GM23338 (cell line): ENCODE data around the gene EDIL3. TPM values are rescaled to one million over a fixed set of nuclear protein-coding genes. Genes with fewer than 3 reads are reported as not detected.
A peak's percentile ranks its signal among the peaks of the same experiment; 100 is the strongest.

Experiments
- ATAC-seq: fragments of 200-7000 bp; cut with Tn5 transposase; 3 replicates; pipeline ENCODE4 v1.9.1; 2020
- DNase-seq: peaks from one replicate; pipeline ENCODE4 v3.0.0-alpha.2; 2015; ENCODE audit warnings: low spot score
- H2AFZ ChIP-seq: fragments of 200-600 bp; sonication (generic); 2 replicates; pipeline ENCODE4 v1.8.0; 2016; ENCODE audit warnings: antibody characterized with exemption, mild to moderate bottlenecking, moderate library complexity
- H3F3A ChIP-seq: fragments of 200-600 bp; sonication (generic); replicated peaks from 2 replicates; pipeline ENCODE4 v1.8.0; 2017; ENCODE audit warnings: antibody characterized with exemption, mixed run types, low read depth
- H3K27ac ChIP-seq: fragments of 200-600 bp; sonication (generic); 2 replicates; pipeline ENCODE4 v1.6.1; 2016; ENCODE audit warnings: low read depth
- H3K27me3 ChIP-seq: fragments of 200-600 bp; sonication (generic); 2 replicates; pipeline ENCODE4 v1.8.0; 2016; ENCODE audit warnings: mild to moderate bottlenecking, mixed run types, moderate library complexity; ENCODE audit not compliant: insufficient read depth
- H3K36me3 ChIP-seq: fragments of 200-600 bp; sonication (generic); 2 replicates; pipeline ENCODE4 v1.8.0; 2016; ENCODE audit warnings: mild to moderate bottlenecking; ENCODE audit not compliant: insufficient read depth
- H3K4me1 ChIP-seq: fragments of 200-600 bp; sonication (generic); 2 replicates; pipeline ENCODE4 v1.8.0; 2016; ENCODE audit warnings: mild to moderate bottlenecking, moderate library complexity; ENCODE audit not compliant: insufficient read depth
- H3K4me2 ChIP-seq: fragments of 200-600 bp; sonication (generic); 2 replicates; pipeline ENCODE4 v1.7.1; 2017; ENCODE audit warnings: mixed run types
- H3K4me3 ChIP-seq: fragments of 200-600 bp; sonication (generic); 2 replicates; pipeline ENCODE4 v1.6.1; 2016; ENCODE audit warnings: mixed run types
- H3K79me2 ChIP-seq: fragments of 200-600 bp; sonication (generic); replicated peaks from 2 replicates; pipeline ENCODE4 v1.8.0; 2017; ENCODE audit warnings: mild to moderate bottlenecking; ENCODE audit not compliant: insufficient read depth
- H3K9me2 ChIP-seq: fragments of 200-600 bp; sonication (generic); 2 replicates; pipeline ENCODE4 v1.8.0; 2017; ENCODE audit not compliant: insufficient read depth
- H4K20me1 ChIP-seq: fragments of 200-600 bp; sonication (generic); replicated peaks from 2 replicates; pipeline ENCODE4 v1.8.0; 2017; ENCODE audit warnings: mild to moderate bottlenecking; ENCODE audit not compliant: insufficient read depth
- H3K27ac Mint-ChIP-seq: 2 replicates; pipeline ENCODE4 v1.8.0; 2020; ENCODE audit warnings: inconsistent platforms, mild to moderate bottlenecking, moderate library complexity, mixed read lengths
- H3K27me3 Mint-ChIP-seq: 3 replicates; pipeline ENCODE4 v1.8.0; 2022; ENCODE audit warnings: low read depth, mild to moderate bottlenecking, moderate library complexity, mixed read lengths, inconsistent platforms; ENCODE audit not compliant: insufficient read depth, poor library complexity
- H3K36me3 Mint-ChIP-seq: 3 replicates; pipeline ENCODE4 v1.8.0; 2021; ENCODE audit warnings: low read depth, mild to moderate bottlenecking, inconsistent platforms, moderate library complexity, mixed read lengths
- H3K4me1 Mint-ChIP-seq: 3 replicates; pipeline ENCODE4 v1.8.0; 2020; ENCODE audit warnings: mild to moderate bottlenecking, inconsistent platforms, mixed read lengths
- H3K4me3 Mint-ChIP-seq: 3 replicates; pipeline ENCODE4 v1.8.0; 2021; ENCODE audit warnings: moderate library complexity, mild to moderate bottlenecking, inconsistent platforms, mixed read lengths
- H3K9me3 Mint-ChIP-seq: 3 replicates; pipeline ENCODE4 v1.8.0; 2020; ENCODE audit warnings: moderate library complexity, mild to moderate bottlenecking, inconsistent platforms, mixed read lengths
- CREB1 ChIP-seq: fragments of 250-450 bp; sonication (Bioruptor Pico); IDR thresholded peaks from 2 replicates; pipeline ENCODE4 v1.5.0; 2020; ENCODE audit warnings: low read depth, mild to moderate bottlenecking, moderate library complexity
- ETS1 ChIP-seq: IDR thresholded peaks from 2 replicates; pipeline ENCODE4 v1.6.1; 2016; ENCODE audit warnings: antibody characterized with exemption
- EZH2 ChIP-seq: fragments of 200-600 bp; sonication (generic); IDR thresholded peaks from one replicate; pipeline ENCODE4 v1.8.0; 2017; ENCODE audit warnings: antibody characterized with exemption, mild to moderate bottlenecking, low read depth; ENCODE audit not compliant: unreplicated experiment
- EZH2phosphoT487 ChIP-seq: fragments of 200-600 bp; sonication (generic); IDR thresholded peaks from one replicate; pipeline ENCODE4 v1.8.1; 2018; ENCODE audit warnings: antibody characterized with exemption; ENCODE audit not compliant: unreplicated experiment
- POLR2AphosphoS5 ChIP-seq: IDR thresholded peaks from 2 replicates; pipeline ENCODE4 v1.6.1; 2016; ENCODE audit warnings: antibody characterized with exemption, low read depth
- STAT1 ChIP-seq: IDR thresholded peaks from one replicate; pipeline ENCODE4 v1.6.1; 2016; ENCODE audit warnings: antibody characterized with exemption; ENCODE audit not compliant: unreplicated experiment
- ZNF114 ChIP-seq: fragments of 250-450 bp; sonication (Bioruptor Pico); IDR thresholded peaks from 2 replicates; pipeline ENCODE4 v1.5.0; 2020; ENCODE audit warnings: mild to moderate bottlenecking, moderate library complexity
- polyA plus RNA-seq: library from polyadenylated mRNA; unstranded; fragments of >200 nt; fragmentation: Nextera tagmentation; extraction: Ambion mirVana; gene quantifications from 2 replicates; pipeline ENCODE4 v1.2.1, GENCODE V29; 2016
- total RNA-seq: library from RNA; depleted of rRNA; stranded (reverse); fragments of >200 nt; shearing (Covaris generic); gene quantifications from 2 replicates; pipeline ENCODE4 v1.2.3, GENCODE V29; 2014
- TF ChIP-seq, protein P1 (sequence below), 2 experiments: fragments of 200-600 bp in 1 of 2; sonication (generic) in 1 of 2; conservative IDR thresholded peaks; 2 replicates each; pipeline versions ENCODE4 v1.5.1 to v1.6.1; 2016 to 2017; ENCODE audit warnings: antibody characterized with exemption in 2 of 2, low read depth in 2 of 2, mild to moderate bottlenecking in 2 of 2, moderate library complexity in 1 of 2
- TF ChIP-seq, protein P2 (sequence below): fragments of 250-450 bp; sonication (Bioruptor Pico); IDR thresholded peaks from 2 replicates; pipeline ENCODE4 v1.5.0; 2020; ENCODE audit warnings: mild to moderate bottlenecking, moderate library complexity

Gene EDIL3
- total and polyA plus RNA-seq, 2 experiments from 2014 or later = 43.3 to 61.9 TPM

DNA sequence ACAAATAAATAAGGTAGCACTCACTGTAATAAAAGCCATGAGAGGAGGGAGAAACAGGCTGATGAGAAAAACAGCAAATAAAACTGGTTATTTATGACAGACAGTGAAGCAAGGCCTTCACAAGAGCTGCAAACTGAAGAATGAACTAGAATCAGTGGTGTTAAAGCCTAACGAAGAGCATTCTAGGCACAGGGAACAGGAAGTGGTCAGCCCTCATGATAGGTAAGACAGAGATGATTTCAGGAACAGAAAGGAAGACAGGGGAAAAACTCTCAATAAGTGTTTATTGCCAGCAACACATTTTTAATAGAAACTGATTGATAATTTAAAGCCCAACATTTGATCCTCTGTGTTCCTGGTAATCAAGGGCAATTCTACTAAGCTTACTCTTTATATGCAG is 124.5 kb downstream of the EDIL3 start:
- Histone ChIP-seq H3F3A (no peaks in the 10 kb centered on the region), H3K4me1 (peaks cover 17% of the 10 kb centered on the region), H3K79me2 (no peaks in the 10 kb centered on the region), H2AFZ (no peak overlapping the region), H3K27me3 (no peaks in the 10 kb centered on the region), H3K36me3 (no peaks in the 10 kb centered on the region), H3K27ac (no peak overlapping the region), H3K9me2 (no peaks in the 10 kb centered on the region), H4K20me1 (no peaks in the 10 kb centered on the region), H3K4me3 (no peak overlapping the region), H3K4me2 (no peak overlapping the region)
- ATAC-seq = no peak
- Mint-ChIP-seq H3K4me1 (peaks cover 34% of the 10 kb centered on the region), H3K27ac (peak overlapping the region; percentile 30; the same call in 1 of the 2 replicates), H3K36me3 (no peaks in the 10 kb centered on the region), H3K27me3 (peaks cover 2% of the 10 kb centered on the region), H3K4me3 (no peak overlapping the region), H3K9me3 (no peaks in the 10 kb centered on the region)
- TF ChIP-seq CREB1 (CRISPR knock-in tag) (no peak), EZH2 (no peak), ZNF114 (CRISPR knock-in tag) (no peak), ETS1 (no peak), STAT1 (no peak), POLR2AphosphoS5 (no peak), EZH2phosphoT487 (no peak)
- TF ChIP-seq, protein P1, sequence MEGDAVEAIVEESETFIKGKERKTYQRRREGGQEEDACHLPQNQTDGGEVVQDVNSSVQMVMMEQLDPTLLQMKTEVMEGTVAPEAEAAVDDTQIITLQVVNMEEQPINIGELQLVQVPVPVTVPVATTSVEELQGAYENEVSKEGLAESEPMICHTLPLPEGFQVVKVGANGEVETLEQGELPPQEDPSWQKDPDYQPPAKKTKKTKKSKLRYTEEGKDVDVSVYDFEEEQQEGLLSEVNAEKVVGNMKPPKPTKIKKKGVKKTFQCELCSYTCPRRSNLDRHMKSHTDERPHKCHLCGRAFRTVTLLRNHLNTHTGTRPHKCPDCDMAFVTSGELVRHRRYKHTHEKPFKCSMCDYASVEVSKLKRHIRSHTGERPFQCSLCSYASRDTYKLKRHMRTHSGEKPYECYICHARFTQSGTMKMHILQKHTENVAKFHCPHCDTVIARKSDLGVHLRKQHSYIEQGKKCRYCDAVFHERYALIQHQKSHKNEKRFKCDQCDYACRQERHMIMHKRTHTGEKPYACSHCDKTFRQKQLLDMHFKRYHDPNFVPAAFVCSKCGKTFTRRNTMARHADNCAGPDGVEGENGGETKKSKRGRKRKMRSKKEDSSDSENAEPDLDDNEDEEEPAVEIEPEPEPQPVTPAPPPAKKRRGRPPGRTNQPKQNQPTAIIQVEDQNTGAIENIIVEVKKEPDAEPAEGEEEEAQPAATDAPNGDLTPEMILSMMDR (conservative IDR thresholded peaks at IDR 0.05; ENCODE audit: low read depth in 2 of 2) = no peak
- TF ChIP-seq, protein P2, sequence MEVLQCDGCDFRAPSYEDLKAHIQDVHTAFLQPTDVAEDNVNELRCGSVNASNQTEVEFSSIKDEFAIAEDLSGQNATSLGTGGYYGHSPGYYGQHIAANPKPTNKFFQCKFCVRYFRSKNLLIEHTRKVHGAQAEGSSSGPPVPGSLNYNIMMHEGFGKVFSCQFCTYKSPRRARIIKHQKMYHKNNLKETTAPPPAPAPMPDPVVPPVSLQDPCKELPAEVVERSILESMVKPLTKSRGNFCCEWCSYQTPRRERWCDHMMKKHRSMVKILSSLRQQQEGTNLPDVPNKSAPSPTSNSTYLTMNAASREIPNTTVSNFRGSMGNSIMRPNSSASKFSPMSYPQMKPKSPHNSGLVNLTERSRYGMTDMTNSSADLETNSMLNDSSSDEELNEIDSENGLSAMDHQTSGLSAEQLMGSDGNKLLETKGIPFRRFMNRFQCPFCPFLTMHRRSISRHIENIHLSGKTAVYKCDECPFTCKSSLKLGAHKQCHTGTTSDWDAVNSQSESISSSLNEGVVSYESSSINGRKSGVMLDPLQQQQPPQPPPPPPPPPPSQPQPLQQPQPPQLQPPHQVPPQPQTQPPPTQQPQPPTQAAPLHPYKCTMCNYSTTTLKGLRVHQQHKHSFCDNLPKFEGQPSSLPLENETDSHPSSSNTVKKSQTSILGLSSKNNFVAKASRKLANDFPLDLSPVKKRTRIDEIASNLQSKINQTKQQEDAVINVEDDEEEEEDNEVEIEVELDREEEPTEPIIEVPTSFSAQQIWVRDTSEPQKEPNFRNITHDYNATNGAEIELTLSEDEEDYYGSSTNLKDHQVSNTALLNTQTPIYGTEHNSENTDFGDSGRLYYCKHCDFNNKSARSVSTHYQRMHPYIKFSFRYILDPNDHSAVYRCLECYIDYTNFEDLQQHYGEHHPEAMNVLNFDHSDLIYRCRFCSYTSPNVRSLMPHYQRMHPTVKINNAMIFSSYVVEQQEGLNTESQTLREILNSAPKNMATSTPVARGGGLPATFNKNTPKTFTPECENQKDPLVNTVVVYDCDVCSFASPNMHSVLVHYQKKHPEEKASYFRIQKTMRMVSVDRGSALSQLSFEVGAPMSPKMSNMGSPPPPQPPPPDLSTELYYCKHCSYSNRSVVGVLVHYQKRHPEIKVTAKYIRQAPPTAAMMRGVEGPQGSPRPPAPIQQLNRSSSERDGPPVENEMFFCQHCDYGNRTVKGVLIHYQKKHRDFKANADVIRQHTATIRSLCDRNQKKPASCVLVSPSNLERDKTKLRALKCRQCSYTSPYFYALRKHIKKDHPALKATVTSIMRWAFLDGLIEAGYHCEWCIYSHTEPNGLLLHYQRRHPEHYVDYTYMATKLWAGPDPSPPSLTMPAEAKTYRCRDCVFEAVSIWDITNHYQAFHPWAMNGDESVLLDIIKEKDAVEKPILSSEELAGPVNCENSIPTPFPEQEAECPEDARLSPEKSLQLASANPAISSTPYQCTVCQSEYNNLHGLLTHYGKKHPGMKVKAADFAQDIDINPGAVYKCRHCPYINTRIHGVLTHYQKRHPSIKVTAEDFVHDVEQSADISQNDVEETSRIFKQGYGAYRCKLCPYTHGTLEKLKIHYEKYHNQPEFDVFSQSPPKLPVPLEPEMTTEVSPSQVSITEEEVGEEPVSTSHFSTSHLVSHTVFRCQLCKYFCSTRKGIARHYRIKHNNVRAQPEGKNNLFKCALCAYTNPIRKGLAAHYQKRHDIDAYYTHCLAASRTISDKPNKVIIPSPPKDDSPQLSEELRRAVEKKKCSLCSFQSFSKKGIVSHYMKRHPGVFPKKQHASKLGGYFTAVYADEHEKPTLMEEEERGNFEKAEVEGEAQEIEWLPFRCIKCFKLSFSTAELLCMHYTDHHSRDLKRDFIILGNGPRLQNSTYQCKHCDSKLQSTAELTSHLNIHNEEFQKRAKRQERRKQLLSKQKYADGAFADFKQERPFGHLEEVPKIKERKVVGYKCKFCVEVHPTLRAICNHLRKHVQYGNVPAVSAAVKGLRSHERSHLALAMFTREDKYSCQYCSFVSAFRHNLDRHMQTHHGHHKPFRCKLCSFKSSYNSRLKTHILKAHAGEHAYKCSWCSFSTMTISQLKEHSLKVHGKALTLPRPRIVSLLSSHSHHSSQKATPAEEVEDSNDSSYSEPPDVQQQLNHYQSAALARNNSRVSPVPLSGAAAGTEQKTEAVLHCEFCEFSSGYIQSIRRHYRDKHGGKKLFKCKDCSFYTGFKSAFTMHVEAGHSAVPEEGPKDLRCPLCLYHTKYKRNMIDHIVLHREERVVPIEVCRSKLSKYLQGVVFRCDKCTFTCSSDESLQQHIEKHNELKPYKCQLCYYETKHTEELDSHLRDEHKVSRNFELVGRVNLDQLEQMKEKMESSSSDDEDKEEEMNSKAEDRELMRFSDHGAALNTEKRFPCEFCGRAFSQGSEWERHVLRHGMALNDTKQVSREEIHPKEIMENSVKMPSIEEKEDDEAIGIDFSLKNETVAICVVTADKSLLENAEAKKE (CRISPR knock-in tag) = no peak
- DNase-seq = no peak
